ENCODE results near the gene RASGEF1B.

DNA sequence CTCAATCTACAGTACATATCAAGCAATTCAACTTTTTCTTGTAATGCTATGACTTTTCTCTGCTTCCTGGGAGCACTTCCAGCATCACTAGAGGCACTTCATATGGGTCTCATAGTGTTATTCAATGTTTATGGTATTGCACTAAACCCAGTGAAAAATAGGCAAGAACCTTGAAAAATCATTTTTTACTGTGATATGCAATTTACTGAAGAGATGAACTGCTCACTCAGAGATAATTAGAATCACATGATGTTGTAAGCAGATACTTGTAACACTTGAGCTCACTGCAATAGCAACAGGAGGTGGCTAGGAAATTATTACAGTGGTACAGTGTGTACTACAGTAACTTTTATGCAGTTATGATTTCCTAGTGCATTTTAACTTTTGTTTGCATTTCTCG lies 93.3 kb downstream of the RASGEF1B start:
- TF ChIP-seq NR2F2 (IDR thresholded peaks at IDR 0.05) (no peak), RXRA (IDR thresholded peaks at IDR 0.05) (no peak), GABPA (IDR thresholded peaks at IDR 0.05 in 1 of 2, conservative IDR thresholded peaks at IDR 0.05 in 1 of 2) (no peak), ATF3 (IDR thresholded peaks at IDR 0.05) (no peak), RAD21 (IDR thresholded peaks at IDR 0.05) (no peak), TAF1 (conservative IDR thresholded peaks at IDR 0.05) (no peak)
- TF ChIP-seq, protein P1, sequence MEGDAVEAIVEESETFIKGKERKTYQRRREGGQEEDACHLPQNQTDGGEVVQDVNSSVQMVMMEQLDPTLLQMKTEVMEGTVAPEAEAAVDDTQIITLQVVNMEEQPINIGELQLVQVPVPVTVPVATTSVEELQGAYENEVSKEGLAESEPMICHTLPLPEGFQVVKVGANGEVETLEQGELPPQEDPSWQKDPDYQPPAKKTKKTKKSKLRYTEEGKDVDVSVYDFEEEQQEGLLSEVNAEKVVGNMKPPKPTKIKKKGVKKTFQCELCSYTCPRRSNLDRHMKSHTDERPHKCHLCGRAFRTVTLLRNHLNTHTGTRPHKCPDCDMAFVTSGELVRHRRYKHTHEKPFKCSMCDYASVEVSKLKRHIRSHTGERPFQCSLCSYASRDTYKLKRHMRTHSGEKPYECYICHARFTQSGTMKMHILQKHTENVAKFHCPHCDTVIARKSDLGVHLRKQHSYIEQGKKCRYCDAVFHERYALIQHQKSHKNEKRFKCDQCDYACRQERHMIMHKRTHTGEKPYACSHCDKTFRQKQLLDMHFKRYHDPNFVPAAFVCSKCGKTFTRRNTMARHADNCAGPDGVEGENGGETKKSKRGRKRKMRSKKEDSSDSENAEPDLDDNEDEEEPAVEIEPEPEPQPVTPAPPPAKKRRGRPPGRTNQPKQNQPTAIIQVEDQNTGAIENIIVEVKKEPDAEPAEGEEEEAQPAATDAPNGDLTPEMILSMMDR (IDR thresholded peaks at IDR 0.05; ENCODE audit: low read depth, low read length, missing input control), result no peak

All from liver (tissue), 3 donors.